ENCODE data around the gene CHRND.

GRCh38 chr2:232489516-232490220 is 36.3 kb upstream of the CHRND start:
- no peak for TF ChIP-seq EP300 (IDR thresholded peaks at IDR 0.05; ENCODE audit: borderline replicate concordance in 1 of 2, low read depth in 2 of 2, low read length in 2 of 2)
- no peak for TF ChIP-seq CTCF (IDR thresholded peaks at IDR 0.05; ENCODE audit: control extremely low read depth in 1 of 3, insufficient read depth in 1 of 3, low read depth in 1 of 3, low read length in 3 of 3)
- no peak for TF ChIP-seq ZNF274 (IDR thresholded peaks at IDR 0.05; ENCODE audit: borderline replicate concordance, extremely low read depth, low read length)
